CMK (cell line): ENCODE results near the gene P2RY14.

Experiments used
- DNase-seq: peaks from one replicate; pipeline ENCODE4 v3.0.0-alpha.2; 2010; ENCODE audit warnings: low read depth

The P2RY14 gene

GRCh38 chr3:151213881-151214280 is 64.5 kb downstream of the P2RY14 start:
- DNase-seq: no peak

- DNase-seq: no peak
Measured at GRCh38 chr3:151213151-151213550, 65.2 kb downstream of the P2RY14 start.

GRCh38 chr3:151210676-151211381 is 67.5 kb downstream of the P2RY14 start:
- no peak for DNase-seq

GRCh38 chr3:151209654-151210053 is 68.7 kb downstream of the P2RY14 start:
- no peak for DNase-seq

GRCh38 chr3:151206201-151206600 is 72.1 kb downstream of the P2RY14 start:
- DNase-seq: no peak

- DNase-seq: no peak
Measured at GRCh38 chr3:151205482-151205881, 72.9 kb downstream of the P2RY14 start.

- no peak for DNase-seq
Measured at GRCh38 chr3:151204530-151205402, 73.6 kb downstream of the P2RY14 start.

- no peak for DNase-seq
Measured at GRCh38 chr3:151203051-151203420, 75.3 kb downstream of the P2RY14 start, which contains the start of gene GPR171. TSS of gene GPR171 (minus strand) at chr3:151203216. CDS start at chr3:151199386, 3,830 bp downstream.

- DNase-seq: no peak
Measured at GRCh38 chr3:151201051-151201730, 77.2 kb downstream of the P2RY14 start.

GRCh38 chr3:151200586-151200985 is 77.8 kb downstream of the P2RY14 start:
- no peak for DNase-seq

- DNase-seq: no peak
Measured at GRCh38 chr3:151199554-151200438, 78.5 kb downstream of the P2RY14 start.

GRCh38 chr3:151198849-151199248 is 79.5 kb downstream of the P2RY14 start:
- no peak for DNase-seq

GRCh38 chr3:151197981-151198767 is 80.2 kb downstream of the P2RY14 start:
- DNase-seq: no peak

- no peak for DNase-seq
Measured at GRCh38 chr3:151197228-151197627, 81.1 kb downstream of the P2RY14 start.

GRCh38 chr3:151196434-151196833 is 81.9 kb downstream of the P2RY14 start:
- DNase-seq: no peak

- DNase-seq: no peak
Measured at GRCh38 chr3:151195826-151196225, 82.5 kb downstream of the P2RY14 start.

- no peak for DNase-seq
Measured at GRCh38 chr3:151192545-151192944, 85.8 kb downstream of the P2RY14 start.

- DNase-seq: no peak
Measured at GRCh38 chr3:151191095-151191494, 87.2 kb downstream of the P2RY14 start.

GRCh38 chr3:151183265-151183671 is 95.1 kb downstream of the P2RY14 start:
- DNase-seq: no peak

GRCh38 chr3:151182349-151183079 is 95.8 kb downstream of the P2RY14 start:
- no peak for DNase-seq
